Upper lobe of right lung (tissue), 1 donor: ENCODE measurements around the gene GRID1. TPM values are rescaled to one million over a fixed set of nuclear protein-coding genes. Genes with fewer than 3 reads are reported as not detected.

Experiments used
- ATAC-seq: fragments of 200-7000 bp; cut with Tn5 transposase; one replicate; pipeline ENCODE4 v1.9.1; 2020; ENCODE audit warnings: mild to moderate bottlenecking, moderate library complexity
- DNase-seq: peaks from one replicate; pipeline ENCODE4 v3.0.0-alpha.2; 2020
- H3K27ac ChIP-seq: fragments of 200-600 bp; one replicate; pipeline ENCODE4 v1.8.0; 2022
- H3K27me3 ChIP-seq: fragments of 200-600 bp; one replicate; pipeline ENCODE4 v1.8.0; 2022; ENCODE audit warnings: mild to moderate bottlenecking
- H3K36me3 ChIP-seq: fragments of 200-600 bp; one replicate; pipeline ENCODE4 v1.8.0; 2022
- H3K4me1 ChIP-seq: fragments of 200-600 bp; one replicate; pipeline ENCODE4 v1.8.0; 2022
- H3K4me3 ChIP-seq: fragments of 200-600 bp; one replicate; pipeline ENCODE4 v1.8.0; 2022; ENCODE audit warnings: mild to moderate bottlenecking
- H3K9me3 ChIP-seq: fragments of 200-600 bp; one replicate; pipeline ENCODE4 v1.8.0; 2022
- CTCF ChIP-seq: fragments of 200-600 bp; IDR thresholded peaks from one replicate; pipeline ENCODE4 v1.8.0; 2022; ENCODE audit warnings: antibody characterized with exemption
- intact Hi-C: fragments of 100-400 bp; cut with DNase I; formaldehyde crosslinking; loops from one replicate; pipeline ENCODE4 v1.11.0; 2022
- total RNA-seq: library from RNA; stranded (reverse); fragmentation: NEBNext Ultra II Directional; extraction: Animal tissue kit (Norgen Biotek cat#: 25700); gene quantifications from one replicate; pipeline ENCODE4 v1.2.1, GENCODE V29; 2021
- donor health status: DM: no; HTN: yes; CAD: no; lungs with severe emphysema.

Gene GRID1
- total RNA-seq, 1 donor from 2014 or later, result 3.0 TPM

DNA sequence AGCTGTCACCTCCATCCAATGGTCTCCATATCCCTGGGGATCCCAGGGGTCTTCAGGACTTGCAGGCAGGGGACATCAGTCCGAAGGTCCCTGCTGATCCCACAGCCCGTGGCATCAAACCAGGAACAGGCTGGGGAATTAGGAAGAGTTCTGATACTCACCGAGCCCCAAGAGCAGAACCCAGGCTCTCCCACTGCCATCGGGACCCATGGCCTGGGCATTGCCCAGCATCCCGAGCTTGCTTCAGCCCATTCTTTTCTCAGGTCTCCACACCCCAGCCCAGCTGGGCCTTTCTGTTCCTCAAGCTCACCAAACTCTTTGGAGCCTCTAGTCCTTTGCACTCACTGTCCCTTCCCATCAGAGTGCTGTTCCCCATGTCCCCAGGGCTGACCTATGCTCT, 280.9 kb downstream of the GRID1 start:
- Histone ChIP-seq H3K4me1 (no peaks in the 10 kb centered on the region), H3K9me3 (no peaks in the 10 kb centered on the region), H3K36me3 (no peaks in the 10 kb centered on the region), H3K27me3 (no peaks in the 10 kb centered on the region), H3K4me3 (no peak overlapping the region), H3K27ac (no peak overlapping the region)
- ATAC-seq (no peak), DNase-seq (peak; percentile 34)
- TF ChIP-seq CTCF, result no peak
- intact Hi-C loops, result no loop called here

GRCh38 chr10:86085136-86085535, 281.5 kb downstream of the GRID1 start:
- ATAC-seq, result no peak
- Histone ChIP-seq H3K27ac (no peak overlapping the region), H3K27me3 (no peaks in the 10 kb centered on the region), H3K9me3 (no peaks in the 10 kb centered on the region), H3K4me1 (no peaks in the 10 kb centered on the region), H3K36me3 (no peaks in the 10 kb centered on the region), H3K4me3 (no peak overlapping the region)
- no peak for TF ChIP-seq CTCF
- peak; percentile 33 for DNase-seq
- intact Hi-C loops, result no loop called here

DNA sequence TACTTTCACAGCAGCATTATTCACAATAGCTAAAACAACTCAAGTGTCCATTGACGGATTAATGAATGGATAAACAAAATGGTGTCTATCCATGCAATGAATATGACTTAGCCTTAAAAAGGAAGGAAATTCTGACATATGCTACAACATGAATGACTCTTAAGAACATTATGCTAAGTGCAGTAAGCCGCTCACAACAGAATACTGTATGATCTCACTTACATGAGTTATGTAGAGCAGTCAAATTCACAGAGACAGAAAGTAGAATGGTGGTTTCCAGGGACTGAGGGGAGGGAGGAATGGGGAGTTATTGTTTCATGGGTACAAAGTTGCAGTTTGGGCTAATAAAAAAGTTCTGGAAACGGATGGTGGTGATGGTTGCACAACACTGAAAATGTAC, 282.0 kb downstream of the GRID1 start:
- no peak overlapping the region for H3K4me3 ChIP-seq

DNA sequence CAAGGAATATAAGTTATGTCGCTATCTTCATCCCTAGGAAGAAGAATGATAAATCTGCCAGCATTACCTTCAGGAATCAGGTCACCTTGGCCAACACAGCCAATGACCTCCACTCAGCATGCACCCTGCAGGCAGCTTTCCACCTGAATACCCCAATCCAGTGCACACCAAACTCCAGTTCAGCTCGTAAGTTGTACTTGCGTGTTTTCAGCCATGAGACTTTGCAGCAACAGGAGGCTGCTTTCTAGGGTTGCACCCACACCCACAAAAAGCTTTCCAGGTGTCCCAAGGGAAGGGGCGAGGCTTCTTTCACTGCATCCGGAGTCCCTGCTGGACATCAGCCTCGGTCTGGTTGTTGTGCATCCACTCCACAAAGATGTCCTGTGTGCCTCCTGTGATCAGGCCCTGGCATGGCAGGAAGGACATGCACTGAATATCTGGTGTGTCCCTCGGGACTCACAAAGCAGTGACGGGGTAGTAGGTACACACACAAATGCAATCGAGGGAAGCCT, 282.9 kb downstream of the GRID1 start:
- Histone ChIP-seq H3K4me1 (no peaks in the 10 kb centered on the region), H3K9me3 (no peaks in the 10 kb centered on the region), H3K27ac (no peak overlapping the region), H3K27me3 (no peaks in the 10 kb centered on the region), H3K36me3 (no peaks in the 10 kb centered on the region), H3K4me3 (no peak overlapping the region)
- DNase-seq, result peak; percentile 29
- intact Hi-C loops, result no loop called here
- TF ChIP-seq CTCF, result no peak
- no peak for ATAC-seq

More for the DNA sequence above, 282.0 kb downstream of the GRID1 start:
- H3K27ac ChIP-seq, result no peak overlapping the region
- intact Hi-C loops, result no loop called here
- ATAC-seq (no peak), DNase-seq (no peak)
- no peaks in the 10 kb centered on the region for H3K4me1 ChIP-seq
- no peaks in the 10 kb centered on the region for H3K36me3 ChIP-seq
- no peaks in the 10 kb centered on the region for H3K27me3 ChIP-seq
- no peak for TF ChIP-seq CTCF
- no peaks in the 10 kb centered on the region for H3K9me3 ChIP-seq

- ATAC-seq (no peak), DNase-seq (no peak)
- Histone ChIP-seq H3K4me3 (no peak overlapping the region), H3K9me3 (no peaks in the 10 kb centered on the region), H3K36me3 (no peaks in the 10 kb centered on the region), H3K27me3 (no peaks in the 10 kb centered on the region), H3K27ac (no peak overlapping the region), H3K4me1 (no peaks in the 10 kb centered on the region)
- intact Hi-C loops, result no loop called here
- TF ChIP-seq CTCF, result no peak
Observed at GRCh38 chr10:86083206-86083605, 283.4 kb downstream of the GRID1 start.

- no peak for ATAC-seq
- H3K36me3 ChIP-seq, result no peaks in the 10 kb centered on the region
Observed at GRCh38 chr10:86082556-86082955, 284.0 kb downstream of the GRID1 start.

More at GRCh38 chr10:86082556-86082955, 284.0 kb downstream of the GRID1 start:
- Histone ChIP-seq H3K27ac (no peak overlapping the region), H3K4me3 (no peak overlapping the region), H3K4me1 (no peaks in the 10 kb centered on the region), H3K9me3 (no peaks in the 10 kb centered on the region), H3K27me3 (no peaks in the 10 kb centered on the region)
- intact Hi-C loops, result no loop called here
- no peak for TF ChIP-seq CTCF
- DNase-seq, result no peak
